NCI-H524 (cell line): Measurements from ENCODE around the gene CDK6.

ENCODE experiments used
- DNase-seq, 2 experiments: peaks; one replicate each; lab custom pipeline; 2025; lab: John Stamatoyannopoulos, UW

CDK6 gene

GRCh38 chr7:92586841-92587240, 249.5 kb downstream of the CDK6 start:
- no peak for DNase-seq

DNA sequence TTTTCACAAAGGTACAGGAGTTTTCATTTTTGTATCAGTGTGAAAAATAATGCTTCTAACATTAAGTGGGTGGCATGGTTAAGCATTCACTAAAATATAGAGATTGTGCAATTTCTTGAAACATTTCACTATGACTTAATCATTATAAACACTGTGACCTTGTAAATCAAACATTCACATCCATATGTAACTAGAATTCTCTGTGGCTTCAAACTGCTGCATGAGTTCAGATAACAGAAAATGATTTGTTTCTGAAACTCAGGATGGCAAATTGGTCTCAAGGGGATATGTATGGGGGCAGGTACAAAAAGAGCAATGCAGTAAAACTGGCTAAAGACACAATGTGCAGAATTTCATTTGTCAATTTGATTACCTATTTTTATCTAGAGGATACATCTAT, 250.0 kb downstream of the CDK6 start:
- DNase-seq, result no peak

DNA sequence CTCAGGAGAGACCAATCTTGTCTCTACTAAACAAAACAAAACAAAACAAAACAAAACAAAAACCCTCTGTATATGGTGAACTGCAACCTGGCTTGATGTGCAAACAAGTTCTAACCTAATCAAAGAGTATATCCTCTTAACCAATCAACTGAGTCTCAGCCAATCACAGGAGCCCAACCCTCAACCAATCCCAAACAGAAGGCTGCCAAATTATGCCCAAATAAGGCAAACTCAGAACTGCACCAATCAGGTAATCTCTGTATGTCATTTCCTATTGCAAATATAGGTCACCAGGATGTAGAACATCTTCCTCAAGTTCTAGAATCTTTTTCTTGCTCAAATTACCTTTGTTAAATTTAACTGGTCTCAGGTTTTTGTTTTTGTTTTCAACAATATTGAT, 251.4 kb downstream of the CDK6 start:
- no peak for DNase-seq

GRCh38 chr7:92582948-92583347, 253.4 kb downstream of the CDK6 start:
- no peak for DNase-seq

GRCh38 chr7:92576296-92576695, 260.1 kb downstream of the CDK6 start:
- DNase-seq, result no peak

DNA sequence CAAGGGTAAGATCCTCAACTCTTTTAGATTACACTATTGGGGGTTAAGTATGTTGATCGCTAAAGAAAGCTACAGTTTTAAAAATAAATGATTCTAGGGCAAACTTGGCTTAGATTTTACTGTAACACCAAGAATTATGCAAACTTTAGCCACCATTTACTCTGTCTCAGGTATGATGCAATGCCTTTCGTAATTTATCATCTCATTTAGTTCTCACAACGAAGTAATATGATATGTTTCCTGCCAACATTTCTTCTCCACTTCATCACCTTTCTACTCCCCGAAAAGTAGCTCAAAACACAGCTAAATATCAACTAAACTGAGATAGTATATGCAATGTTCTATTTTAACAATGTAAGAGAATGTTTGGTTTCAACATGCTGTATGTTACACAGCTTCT, 267.2 kb downstream of the CDK6 start:
- no peak for DNase-seq

GRCh38 chr7:92567460-92567859, 268.9 kb downstream of the CDK6 start:
- DNase-seq, result no peak

GRCh38 chr7:92563345-92563744, 273.0 kb downstream of the CDK6 start:
- no peak for DNase-seq

DNA sequence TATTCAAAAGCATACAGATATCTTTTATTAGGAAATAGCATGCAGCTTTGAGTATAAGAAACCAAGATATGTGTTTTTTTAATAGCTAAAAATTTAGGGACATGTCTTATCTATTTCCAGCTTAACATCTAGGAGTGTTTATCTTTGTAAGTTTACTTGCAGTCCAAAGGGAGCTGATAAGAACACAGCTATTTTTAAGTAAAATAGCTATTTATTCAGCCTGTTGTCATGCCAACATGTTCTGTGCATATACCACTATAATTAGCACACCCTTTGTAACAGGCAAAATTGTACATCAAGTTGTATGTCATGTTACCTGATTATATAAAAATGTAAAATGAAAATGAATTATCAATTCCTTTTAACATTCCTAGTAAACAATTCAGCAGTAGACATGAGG, 275.8 kb downstream of the CDK6 start:
- DNase-seq, result no peak

DNA sequence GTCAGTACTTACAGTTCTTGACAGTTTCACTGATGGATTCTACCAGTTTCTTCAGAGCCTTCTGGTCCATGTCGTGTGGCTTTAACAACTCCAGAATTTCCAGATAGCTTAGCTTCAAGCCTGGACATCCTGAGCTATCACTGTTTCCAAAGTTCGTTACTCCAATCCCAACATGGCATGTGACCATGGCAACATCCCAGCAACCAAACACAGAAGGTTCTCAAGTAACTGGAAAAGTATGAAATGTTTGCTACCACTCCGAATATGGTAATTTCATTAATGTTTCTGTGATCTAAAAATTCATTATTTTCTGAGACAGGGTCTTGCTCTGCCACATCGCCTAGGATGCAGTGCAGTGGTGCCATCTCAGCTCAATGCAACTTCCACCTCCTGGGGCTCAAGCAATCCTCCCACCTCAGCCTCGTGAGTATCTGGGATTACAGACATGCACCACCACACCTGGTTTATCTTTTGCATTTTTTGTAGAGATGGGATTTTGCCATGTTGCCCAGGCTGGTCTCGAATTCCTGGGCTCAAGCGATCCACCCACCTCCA, 278.5 kb downstream of the CDK6 start:
- DNase-seq, result no peak

- no peak for DNase-seq
These were observed 279.1 kb downstream of the CDK6 start for GRCh38 chr7:92557249-92557648.
